ENCODE results near the gene DPH3.

The DPH3 gene

GRCh38 chr3:16290007-16290826 is 25.5 kb upstream of the DPH3 start:
- Histone ChIP-seq H2BK120ac (ENCODE audit: insufficient read depth, low read length, poor library complexity) (no peak overlapping the region), H3K9me3 (ENCODE audit: insufficient read depth, low read depth, low read length) (no peaks in the 10 kb centered on the region), H4K8ac (ENCODE audit: low read depth, low read length) (no peak overlapping the region), H3K79me2 (ENCODE audit: control insufficient read depth, insufficient read depth, low read length, poor library complexity) (no peaks in the 10 kb centered on the region), H3K4me1 (ENCODE audit: control insufficient read depth in 1 of 2, insufficient read depth in 2 of 2, low read length in 2 of 2) (no peaks in the 10 kb centered on the region), H2AFZ (ENCODE audit: insufficient read depth, low read length, poor library complexity) (no peak overlapping the region), H3K4ac (ENCODE audit: low read depth, low read length) (no peak overlapping the region), H2AK5ac (ENCODE audit: low read length) (no peak overlapping the region), H3K23ac (ENCODE audit: low read length) (no peak overlapping the region), H3K9ac (ENCODE audit: low read length) (no peak overlapping the region), H3K27ac (ENCODE audit: low read depth, low read length) (no peak overlapping the region), H3K14ac (ENCODE audit: low read length) (no peak overlapping the region), H3K4me3 (ENCODE audit: low read depth, low read length) (no peak overlapping the region), H3K27me3 (ENCODE audit: insufficient read depth, low read length) (no peaks in the 10 kb centered on the region), H2BK12ac (ENCODE audit: low read length) (no peak overlapping the region), H3K4me2 (ENCODE audit: low read length) (no peak overlapping the region), H3K79me1 (ENCODE audit: low read length) (no peaks in the 10 kb centered on the region), H2BK5ac (ENCODE audit: low read depth, low read length, poor library complexity) (no peak overlapping the region), H3K36me3 (ENCODE audit: control insufficient read depth in 1 of 2, insufficient read depth in 2 of 2, low read length in 2 of 2) (peaks cover 0 to 3% of the 10 kb centered on the region in 2 experiments), H3K18ac (ENCODE audit: low read length) (no peak overlapping the region), H4K91ac (ENCODE audit: low read depth, low read length) (no peak overlapping the region), H4K12ac (ENCODE audit: low read depth, low read length) (no peak overlapping the region)
- DNase-seq, result peak; percentile 34 to 67
- no CpG with 5 or more reads among the region's 3 CpGs for WGBS (ENCODE audit: extremely low coverage, insufficient coverage, insufficient read length)

GRCh38 chr3:16289144-16289889 is 24.6 kb upstream of the DPH3 start:
- H3K23ac ChIP-seq (ENCODE audit: low read length), result no peak overlapping the region
- H2BK12ac ChIP-seq (ENCODE audit: low read length), result no peak overlapping the region
- H3K4me3 ChIP-seq (ENCODE audit: low read depth, low read length), result no peak overlapping the region
- no peak overlapping the region for H3K18ac ChIP-seq (ENCODE audit: low read length)
- no peaks in the 10 kb centered on the region for H3K9me3 ChIP-seq (ENCODE audit: insufficient read depth, low read depth, low read length)
- H2AFZ ChIP-seq (ENCODE audit: insufficient read depth, low read length, poor library complexity), result no peak overlapping the region
- no peak overlapping the region for H3K27ac ChIP-seq (ENCODE audit: low read depth, low read length)
- H4K12ac ChIP-seq (ENCODE audit: low read depth, low read length), result no peak overlapping the region
- H3K9ac ChIP-seq (ENCODE audit: low read length), result no peak overlapping the region
- WGBS (ENCODE audit: extremely low coverage, insufficient coverage, insufficient read length), result no CpG with 5 or more reads among the region's 2 CpGs
- no peak overlapping the region for H3K14ac ChIP-seq (ENCODE audit: low read length)
- H2BK120ac ChIP-seq (ENCODE audit: insufficient read depth, low read length, poor library complexity), result no peak overlapping the region
- no peaks in the 10 kb centered on the region for H3K27me3 ChIP-seq (ENCODE audit: insufficient read depth, low read length)
- no peaks in the 10 kb centered on the region for H3K4me1 ChIP-seq (ENCODE audit: control insufficient read depth in 1 of 2, insufficient read depth in 2 of 2, low read length in 2 of 2)
- peaks cover 0 to 3% of the 10 kb centered on the region in 2 experiments for H3K36me3 ChIP-seq (ENCODE audit: control insufficient read depth in 1 of 2, insufficient read depth in 2 of 2, low read length in 2 of 2)
- H4K8ac ChIP-seq (ENCODE audit: low read depth, low read length), result no peak overlapping the region
- no peak overlapping the region for H2BK5ac ChIP-seq (ENCODE audit: low read depth, low read length, poor library complexity)
- no peak overlapping the region for H3K4me2 ChIP-seq (ENCODE audit: low read length)
- H3K79me2 ChIP-seq (ENCODE audit: control insufficient read depth, insufficient read depth, low read length, poor library complexity), result no peaks in the 10 kb centered on the region
- H3K79me1 ChIP-seq (ENCODE audit: low read length), result no peaks in the 10 kb centered on the region
- H3K4ac ChIP-seq (ENCODE audit: low read depth, low read length), result no peak overlapping the region
- peak in 1 of 2 donors; percentile 58 for DNase-seq
- no peak overlapping the region for H4K91ac ChIP-seq (ENCODE audit: low read depth, low read length)
- H2AK5ac ChIP-seq (ENCODE audit: low read length), result no peak overlapping the region

GRCh38 chr3:16288664-16289063 is 23.9 kb upstream of the DPH3 start:
- Histone ChIP-seq H3K36me3 (ENCODE audit: control insufficient read depth in 1 of 2, insufficient read depth in 2 of 2, low read length in 2 of 2) (peaks cover 0 to 3% of the 10 kb centered on the region in 2 experiments), H3K4me1 (ENCODE audit: control insufficient read depth in 1 of 2, insufficient read depth in 2 of 2, low read length in 2 of 2) (no peaks in the 10 kb centered on the region), H2AK5ac (ENCODE audit: low read length) (no peak overlapping the region), H4K12ac (ENCODE audit: low read depth, low read length) (no peak overlapping the region), H3K14ac (ENCODE audit: low read length) (no peak overlapping the region), H4K8ac (ENCODE audit: low read depth, low read length) (no peak overlapping the region), H3K4ac (ENCODE audit: low read depth, low read length) (no peak overlapping the region), H2BK5ac (ENCODE audit: low read depth, low read length, poor library complexity) (no peak overlapping the region), H2BK12ac (ENCODE audit: low read length) (no peak overlapping the region), H3K4me2 (ENCODE audit: low read length) (no peak overlapping the region), H3K23ac (ENCODE audit: low read length) (no peak overlapping the region), H4K91ac (ENCODE audit: low read depth, low read length) (no peak overlapping the region), H2AFZ (ENCODE audit: insufficient read depth, low read length, poor library complexity) (no peak overlapping the region), H3K18ac (ENCODE audit: low read length) (no peak overlapping the region), H3K79me1 (ENCODE audit: low read length) (no peaks in the 10 kb centered on the region), H3K27ac (ENCODE audit: low read depth, low read length) (no peak overlapping the region), H3K9ac (ENCODE audit: low read length) (no peak overlapping the region), H3K27me3 (ENCODE audit: insufficient read depth, low read length) (no peaks in the 10 kb centered on the region), H3K4me3 (ENCODE audit: low read depth, low read length) (no peak overlapping the region), H3K79me2 (ENCODE audit: control insufficient read depth, insufficient read depth, low read length, poor library complexity) (no peaks in the 10 kb centered on the region), H2BK120ac (ENCODE audit: insufficient read depth, low read length, poor library complexity) (no peak overlapping the region), H3K9me3 (ENCODE audit: insufficient read depth, low read depth, low read length) (no peaks in the 10 kb centered on the region)
- no peak for DNase-seq
- WGBS (ENCODE audit: extremely low coverage, insufficient coverage, insufficient read length), result no CpG with 5 or more reads among the region's 1 CpG

GRCh38 chr3:16286751-16287543 is 22.2 kb upstream of the DPH3 start:
- Histone ChIP-seq H2BK120ac (ENCODE audit: insufficient read depth, low read length, poor library complexity) (no peak overlapping the region), H2BK12ac (ENCODE audit: low read length) (no peak overlapping the region), H2AFZ (ENCODE audit: insufficient read depth, low read length, poor library complexity) (no peak overlapping the region), H3K27ac (ENCODE audit: low read depth, low read length) (no peak overlapping the region), H4K91ac (ENCODE audit: low read depth, low read length) (no peak overlapping the region), H3K14ac (ENCODE audit: low read length) (no peak overlapping the region), H3K23ac (ENCODE audit: low read length) (no peak overlapping the region), H3K4me2 (ENCODE audit: low read length) (no peak overlapping the region), H3K9ac (ENCODE audit: low read length) (no peak overlapping the region), H3K79me2 (ENCODE audit: control insufficient read depth, insufficient read depth, low read length, poor library complexity) (no peaks in the 10 kb centered on the region), H3K36me3 (ENCODE audit: control insufficient read depth in 1 of 2, insufficient read depth in 2 of 2, low read length in 2 of 2) (peaks cover 0 to 5% of the 10 kb centered on the region in 2 experiments), H3K4me1 (ENCODE audit: control insufficient read depth in 1 of 2, insufficient read depth in 2 of 2, low read length in 2 of 2) (no peaks in the 10 kb centered on the region), H3K4ac (ENCODE audit: low read depth, low read length) (no peak overlapping the region), H3K4me3 (ENCODE audit: low read depth, low read length) (no peak overlapping the region), H3K18ac (ENCODE audit: low read length) (no peak overlapping the region), H4K12ac (ENCODE audit: low read depth, low read length) (no peak overlapping the region), H3K79me1 (ENCODE audit: low read length) (no peaks in the 10 kb centered on the region), H2AK5ac (ENCODE audit: low read length) (no peak overlapping the region), H3K27me3 (ENCODE audit: insufficient read depth, low read length) (no peaks in the 10 kb centered on the region), H3K9me3 (ENCODE audit: insufficient read depth, low read depth, low read length) (no peaks in the 10 kb centered on the region), H4K8ac (ENCODE audit: low read depth, low read length) (no peak overlapping the region), H2BK5ac (ENCODE audit: low read depth, low read length, poor library complexity) (no peak overlapping the region)
- no peak for DNase-seq
- no CpG with 5 or more reads among the region's 6 CpGs for WGBS (ENCODE audit: extremely low coverage, insufficient coverage, insufficient read length)
